HuH-7.5 (cell line): ENCODE measurements around the gene VAV2.

Source experiments
- DNase-seq: peaks from one replicate; pipeline ENCODE4 v3.0.0; 2011; ENCODE audit warnings: low spot score

Gene VAV2

DNA sequence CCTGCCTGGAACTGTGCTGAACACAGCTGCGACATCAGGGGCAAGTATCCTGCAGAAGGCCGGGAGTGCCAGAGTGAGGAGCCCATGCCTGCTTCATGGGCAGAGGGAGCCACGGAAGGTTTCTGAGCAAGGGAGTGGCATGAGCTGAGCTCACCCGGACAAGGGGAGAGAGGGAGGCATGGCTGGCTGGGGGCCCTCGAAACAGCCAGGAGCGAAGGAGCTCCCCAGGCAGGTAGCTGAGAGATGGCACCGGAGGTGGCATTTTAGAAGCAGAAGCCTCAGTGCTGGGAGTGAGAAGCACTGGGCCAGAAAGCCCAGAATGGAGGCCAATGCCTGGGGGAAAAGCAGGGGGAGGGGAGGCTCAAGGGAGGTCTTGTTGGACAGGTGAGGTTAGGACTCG is 197.1 kb downstream of the VAV2 start:
- DNase-seq, result no peak

DNA sequence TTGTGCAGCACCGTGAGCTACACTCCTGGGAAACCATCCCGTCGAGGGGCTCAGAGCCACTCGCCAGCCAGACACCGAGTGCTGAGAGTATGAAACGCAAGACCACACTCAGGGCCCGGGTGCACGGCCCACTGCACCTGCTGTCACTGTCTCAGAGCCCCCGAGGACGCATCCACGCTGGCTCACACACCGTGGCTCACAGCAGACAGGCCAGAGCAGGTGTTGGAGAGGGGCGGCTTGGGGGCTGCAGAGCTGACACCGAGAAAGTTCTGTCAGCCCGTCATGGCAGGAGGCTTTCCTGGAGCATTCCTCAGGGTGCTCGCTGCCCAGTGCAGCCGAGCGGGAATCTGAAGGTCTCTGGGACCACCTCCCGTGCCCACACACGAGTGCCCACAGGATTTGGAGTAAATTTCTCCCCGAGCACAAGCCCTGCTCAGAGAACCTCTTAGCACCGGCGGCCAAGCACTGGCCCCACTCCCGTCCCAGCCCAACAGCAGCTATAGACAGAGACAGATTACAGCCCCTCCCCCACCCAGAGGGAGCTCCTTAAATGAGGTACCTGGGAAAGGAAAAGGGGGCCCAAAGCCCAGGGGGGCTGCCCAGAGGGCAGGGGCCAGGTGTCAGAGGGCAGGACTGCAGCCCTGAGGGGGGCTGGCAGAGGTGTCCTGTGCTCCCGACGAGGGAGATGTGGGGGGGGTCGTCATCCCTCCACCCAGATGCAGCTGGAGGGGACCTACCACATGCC is 197.9 kb downstream of the VAV2 start:
- no peak for DNase-seq

DNA sequence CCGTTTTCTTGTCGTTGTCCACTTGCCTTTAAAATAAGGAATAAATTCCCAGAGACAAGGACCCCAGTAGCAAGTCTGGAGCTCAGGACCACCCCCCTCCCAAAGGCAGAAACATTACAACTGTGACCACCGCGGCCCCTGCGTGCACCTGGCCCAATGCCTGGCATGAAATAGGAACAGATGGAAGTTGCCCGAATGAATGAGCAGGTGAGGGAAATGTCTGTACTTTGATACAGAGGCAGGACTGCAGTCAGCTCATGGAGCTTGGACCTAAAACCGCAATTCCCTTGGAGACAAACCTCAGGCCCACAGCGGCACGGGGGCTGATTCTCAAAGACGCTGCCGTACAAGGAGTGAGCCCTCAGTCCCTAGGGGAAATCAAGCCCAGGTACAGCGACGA is 198.7 kb downstream of the VAV2 start:
- no peak for DNase-seq

GRCh38 chr9:133792721-133793470 is 199.2 kb downstream of the VAV2 start:
- DNase-seq, result peak; percentile 92

GRCh38 chr9:133791735-133792649 is 200.1 kb downstream of the VAV2 start:
- DNase-seq, result no peak

DNA sequence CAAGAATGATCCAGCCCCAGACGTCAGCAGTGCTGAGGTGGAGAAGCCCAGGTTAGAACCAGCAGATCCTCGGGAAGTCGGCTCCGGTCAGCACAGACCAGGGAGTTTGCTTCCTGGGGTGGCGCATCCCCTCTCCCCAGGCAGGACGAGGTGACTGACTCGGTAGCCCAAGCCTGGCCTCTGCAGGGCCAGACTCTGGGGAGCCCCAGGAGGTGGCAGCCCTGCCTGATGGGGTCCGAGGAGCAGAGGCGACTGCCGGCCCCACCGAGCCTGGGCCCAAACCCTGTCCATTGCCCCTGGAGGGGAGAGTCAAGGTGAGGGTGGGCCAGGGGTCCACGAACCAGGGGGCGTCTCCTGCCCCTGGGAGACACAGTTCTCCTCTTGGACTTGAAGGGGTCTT is 201.1 kb downstream of the VAV2 start:
- DNase-seq, result no peak

DNA sequence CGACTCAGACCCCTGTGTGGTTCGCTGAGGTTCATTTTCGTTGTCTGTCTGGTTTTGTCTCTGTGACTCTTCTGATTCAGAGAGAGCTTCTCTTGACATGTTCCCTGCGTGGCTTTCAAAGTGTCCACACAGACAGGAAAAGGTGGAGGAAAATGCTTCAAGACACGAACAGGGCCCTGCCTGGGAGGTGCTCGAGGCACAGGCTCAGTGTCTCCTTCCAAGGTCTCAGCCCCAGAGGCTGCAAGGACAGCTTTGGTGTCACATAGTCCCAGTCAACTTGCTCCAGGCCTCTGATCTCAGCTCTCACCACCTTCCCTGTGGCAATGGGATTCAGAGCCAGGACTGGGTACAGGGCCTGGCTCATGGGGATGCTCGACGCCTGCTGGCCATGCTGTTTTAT is 202.3 kb downstream of the VAV2 start:
- no peak for DNase-seq

- peak; percentile 66 for DNase-seq
These were observed 203.1 kb downstream of the VAV2 start for GRCh38 chr9:133788819-133789717.

DNA sequence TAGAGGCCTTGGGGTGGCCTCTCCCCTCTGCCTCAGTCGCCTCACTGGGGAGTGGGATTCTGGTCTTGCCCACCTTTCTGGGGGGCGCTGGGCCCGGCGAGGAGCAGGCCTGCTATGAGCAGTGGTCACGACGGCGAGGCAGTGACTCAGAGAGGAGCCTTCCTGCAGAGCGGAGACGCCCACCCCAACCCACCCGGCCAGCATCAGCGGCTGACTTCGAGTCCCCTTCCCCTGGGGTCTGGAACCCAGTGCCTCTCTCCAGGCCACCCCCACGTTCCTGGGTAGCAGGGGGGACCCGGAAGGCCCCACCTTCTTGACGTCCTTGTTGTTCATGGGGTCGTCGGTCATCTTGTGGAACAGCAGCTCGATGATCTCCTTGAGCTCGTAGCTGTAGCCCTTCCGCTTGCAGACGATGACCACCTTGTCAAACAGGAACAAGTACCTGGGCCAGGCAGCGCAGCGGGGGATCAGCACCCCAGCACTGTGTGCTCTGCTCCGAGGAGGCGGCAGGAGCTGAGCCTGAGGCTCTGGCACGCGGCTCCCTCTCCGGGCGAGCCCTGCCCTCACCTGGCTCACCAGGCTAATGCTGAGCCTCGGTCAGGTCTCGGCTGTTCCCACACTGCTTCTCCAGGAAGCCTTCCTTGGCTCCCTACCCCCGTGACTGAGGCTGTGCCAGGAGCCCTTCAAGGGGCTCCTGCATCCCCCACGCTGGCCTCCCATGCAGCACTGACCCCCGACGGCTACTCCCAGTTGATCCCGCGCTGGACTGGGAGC is 203.9 kb downstream of the VAV2 start:
- no peak for DNase-seq

DNA sequence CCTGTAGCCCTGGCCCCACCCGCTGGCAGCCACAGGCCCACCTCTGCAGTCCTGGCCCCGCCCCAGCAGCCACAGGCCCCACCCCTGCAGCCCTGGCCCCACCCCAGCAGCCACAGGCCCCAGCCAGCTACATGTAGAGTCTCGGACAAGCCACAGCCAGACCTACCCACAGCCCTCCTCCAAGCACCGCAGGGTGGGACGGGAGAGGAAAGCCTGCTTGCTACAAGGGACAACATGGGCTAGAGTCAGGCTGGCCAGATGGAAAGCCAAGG is 204.4 kb downstream of the VAV2 start:
- DNase-seq, result peak; percentile 52

- no peak for DNase-seq
These were observed 205.0 kb downstream of the VAV2 start for GRCh38 chr9:133786907-133787753.

DNA sequence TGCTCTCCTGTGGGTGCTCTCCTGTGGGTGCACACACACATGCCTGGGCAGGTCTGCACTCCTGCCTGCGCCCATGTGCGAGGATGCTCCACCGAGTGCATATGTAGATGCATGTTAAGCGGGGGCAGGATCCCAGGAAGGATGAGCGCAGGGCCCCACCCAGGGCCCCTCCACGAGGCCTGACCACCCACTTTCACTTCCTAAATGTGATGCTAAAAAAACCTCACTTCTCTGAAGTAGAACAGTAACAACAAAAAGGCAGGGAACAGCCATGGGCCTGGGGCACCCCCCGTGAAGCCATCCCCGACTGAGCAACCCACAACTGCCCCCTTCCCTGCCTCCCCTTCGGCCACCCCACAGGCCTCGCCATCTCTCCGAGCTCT is 205.8 kb downstream of the VAV2 start:
- no peak for DNase-seq

DNA sequence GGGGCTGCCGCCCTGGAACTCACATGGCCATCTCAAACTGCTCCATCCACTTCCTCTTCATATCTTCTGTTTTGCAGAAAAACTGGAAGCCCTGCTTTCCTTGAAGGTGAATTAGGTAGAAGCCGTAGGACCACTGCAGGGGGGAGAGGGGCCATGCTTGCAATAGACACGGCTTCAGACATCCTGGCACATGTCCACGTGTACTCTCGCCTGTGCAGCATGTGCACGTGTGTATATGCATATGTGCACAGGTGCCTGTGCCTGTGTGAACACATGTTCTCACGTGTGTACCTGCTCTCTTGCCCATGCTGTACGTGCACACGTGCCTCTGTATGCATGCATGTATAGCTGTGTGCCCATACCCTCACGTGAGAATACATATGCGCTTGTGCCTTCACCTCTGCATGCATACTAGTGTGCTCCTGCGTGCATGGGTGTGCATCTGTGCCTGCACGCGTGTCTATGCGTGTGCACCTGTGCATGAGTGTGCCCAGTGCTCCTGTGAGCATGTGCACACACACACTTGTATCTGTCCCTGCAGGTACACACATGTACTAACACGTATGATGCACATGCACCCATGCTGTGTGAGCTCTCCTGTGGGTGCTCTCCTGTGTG is 206.3 kb downstream of the VAV2 start:
- no peak for DNase-seq

DNA sequence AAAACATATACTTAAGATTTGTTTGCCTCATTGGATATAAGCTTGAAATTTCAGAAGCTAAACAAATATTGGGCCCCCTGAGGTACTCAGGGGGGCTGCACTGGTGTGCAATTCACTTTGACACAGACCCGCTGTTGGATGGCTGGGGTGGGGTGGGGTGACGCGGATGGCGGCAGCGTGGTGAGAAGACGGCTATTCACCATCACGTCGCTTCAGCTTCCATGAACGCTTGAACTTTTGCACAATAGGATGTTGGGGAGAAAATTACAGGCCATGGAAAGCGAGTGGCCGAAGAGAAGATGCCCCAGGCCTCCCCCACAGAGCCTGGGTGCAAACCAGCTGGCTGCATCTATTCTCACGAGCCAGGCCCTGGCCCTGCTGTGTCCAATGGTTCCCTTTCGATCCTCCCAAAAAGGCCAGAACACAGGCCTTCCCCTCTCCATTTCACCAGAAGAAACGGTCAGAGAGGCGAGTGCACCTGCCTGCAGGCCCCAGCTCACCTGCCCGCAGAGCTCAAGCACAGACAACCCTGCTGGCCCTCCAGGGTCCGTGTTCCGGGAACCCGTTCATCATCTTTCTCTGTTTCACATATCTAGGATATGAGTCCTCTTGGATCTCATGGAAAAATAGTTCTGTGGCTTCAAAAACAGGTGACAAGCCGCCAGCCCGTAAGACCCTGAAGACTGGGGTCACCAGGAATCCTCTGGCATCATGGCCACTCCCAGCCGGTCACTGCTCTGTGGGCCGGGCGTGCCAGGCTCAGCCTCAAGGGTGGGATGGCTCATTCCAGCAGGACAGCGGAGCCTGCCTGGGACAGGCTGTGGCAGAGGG is 207.2 kb downstream of the VAV2 start:
- DNase-seq, result no peak

DNA sequence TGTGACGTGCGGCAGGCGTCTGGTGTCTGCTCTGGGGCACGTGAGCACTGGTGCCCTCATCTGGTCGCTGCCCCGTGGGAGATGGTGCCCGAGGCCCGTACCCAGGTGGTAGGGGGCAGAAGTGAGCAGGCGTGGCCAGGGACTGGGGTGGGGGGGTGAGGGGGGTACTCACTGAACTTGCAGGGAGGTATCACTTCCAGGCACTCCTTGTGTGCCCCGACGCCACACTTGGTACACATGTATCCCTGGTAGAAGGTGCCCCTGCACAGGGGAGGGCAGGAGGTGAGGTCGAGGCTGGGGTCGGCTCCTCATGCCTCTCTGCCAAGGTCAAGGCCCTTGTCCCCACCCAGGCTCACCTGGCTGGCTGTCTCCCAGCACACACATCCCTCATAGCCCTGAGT is 208.8 kb downstream of the VAV2 start:
- no peak for DNase-seq

GRCh38 chr9:133782157-133783130 is 209.7 kb downstream of the VAV2 start:
- peak; percentile 92 for DNase-seq

GRCh38 chr9:133781828-133782135 is 210.3 kb downstream of the VAV2 start:
- DNase-seq, result no peak
